Left ventricle myocardium inferior (tissue), 1 donor: ENCODE data around the gene CAMK4. TPM values are rescaled to one million over a fixed set of nuclear protein-coding genes. Genes with fewer than 3 reads are reported as not detected.

ENCODE experiments used
- DNase-seq: peaks from one replicate; pipeline ENCODE4 v3.0.0-alpha.2; 2020
- H3K27ac ChIP-seq: fragments of 200-600 bp; replicated peaks from 2 replicates; pipeline ENCODE4 v1.8.0; 2021
- H3K27me3 ChIP-seq: fragments of 200-600 bp; 2 replicates; pipeline ENCODE4 v1.8.0; 2021; ENCODE audit warnings: low read depth
- H3K36me3 ChIP-seq: fragments of 200-600 bp; 2 replicates; pipeline ENCODE4 v1.8.0; 2021
- H3K4me1 ChIP-seq: fragments of 200-600 bp; 2 replicates; pipeline ENCODE4 v1.8.0; 2021
- H3K4me3 ChIP-seq: fragments of 200-600 bp; 2 replicates; pipeline ENCODE4 v1.8.0; 2021; ENCODE audit warnings: mild to moderate bottlenecking, moderate library complexity
- H3K9me3 ChIP-seq: fragments of 200-600 bp; replicated peaks from 2 replicates; pipeline ENCODE4 v1.8.0; 2021
- intact Hi-C: fragments of 100-400 bp; cut with micrococcal nuclease; formaldehyde crosslinking; loops from one replicate; pipeline ENCODE4 v1.11.0; 2022
- total RNA-seq: library from RNA; stranded (reverse); fragmentation: NEBNext Ultra II Directional; extraction: Animal tissue kit (Norgen Biotek cat#: 25700); gene quantifications from one replicate; pipeline ENCODE4 v1.2.1, GENCODE V29; 2021
- TF ChIP-seq, protein P1 (sequence below): fragments of 200-600 bp; IDR thresholded peaks from 2 replicates; pipeline ENCODE4 v1.8.0; 2021; ENCODE audit warnings: antibody characterized with exemption, mild to moderate bottlenecking, borderline replicate concordance
- donor health status: DM: no; HTN: yes; CAD: no; lungs with severe emphysema.

Gene CAMK4
- total RNA-seq, 1 donor from 2014 or later = 0.36 TPM

DNA sequence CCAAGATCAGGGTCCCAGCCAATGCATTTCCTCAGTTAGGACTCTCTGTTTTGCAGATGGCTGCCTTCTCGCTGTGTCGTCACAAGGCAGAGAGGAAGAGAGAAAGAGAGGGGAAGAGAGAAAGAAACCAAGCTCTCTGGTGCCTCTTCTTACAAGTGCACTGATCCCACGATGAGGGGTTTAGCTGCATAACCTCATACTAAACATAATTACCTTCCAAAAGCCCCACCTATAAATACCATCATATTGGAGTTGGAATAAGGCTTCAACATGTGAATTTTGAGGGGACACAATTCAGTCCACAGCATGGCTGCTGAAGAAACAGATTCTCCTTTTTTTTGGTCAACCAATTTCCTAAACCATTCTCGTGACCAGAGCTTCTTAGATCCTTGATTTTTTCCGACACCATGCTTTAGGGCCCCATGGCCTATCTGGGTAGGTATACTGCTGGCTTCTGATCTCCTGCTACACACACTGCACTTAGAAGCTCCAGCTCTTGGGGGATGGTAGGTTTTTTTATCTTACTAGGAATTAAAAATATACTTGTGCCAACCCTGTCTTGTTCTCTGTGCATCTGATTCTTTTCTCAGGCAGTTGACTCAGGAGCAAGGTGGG is 5.1 kb downstream of the CAMK4 start:
- no peak for DNase-seq
- Histone ChIP-seq H3K4me1 (peaks cover 6% of the 10 kb centered on the region), H3K27ac (no peak overlapping the region), H3K27me3 (peaks cover 31% of the 10 kb centered on the region), H3K9me3 (no peaks in the 10 kb centered on the region), H3K4me3 (no peak overlapping the region), H3K36me3 (no peaks in the 10 kb centered on the region)
- TF ChIP-seq, protein P1, sequence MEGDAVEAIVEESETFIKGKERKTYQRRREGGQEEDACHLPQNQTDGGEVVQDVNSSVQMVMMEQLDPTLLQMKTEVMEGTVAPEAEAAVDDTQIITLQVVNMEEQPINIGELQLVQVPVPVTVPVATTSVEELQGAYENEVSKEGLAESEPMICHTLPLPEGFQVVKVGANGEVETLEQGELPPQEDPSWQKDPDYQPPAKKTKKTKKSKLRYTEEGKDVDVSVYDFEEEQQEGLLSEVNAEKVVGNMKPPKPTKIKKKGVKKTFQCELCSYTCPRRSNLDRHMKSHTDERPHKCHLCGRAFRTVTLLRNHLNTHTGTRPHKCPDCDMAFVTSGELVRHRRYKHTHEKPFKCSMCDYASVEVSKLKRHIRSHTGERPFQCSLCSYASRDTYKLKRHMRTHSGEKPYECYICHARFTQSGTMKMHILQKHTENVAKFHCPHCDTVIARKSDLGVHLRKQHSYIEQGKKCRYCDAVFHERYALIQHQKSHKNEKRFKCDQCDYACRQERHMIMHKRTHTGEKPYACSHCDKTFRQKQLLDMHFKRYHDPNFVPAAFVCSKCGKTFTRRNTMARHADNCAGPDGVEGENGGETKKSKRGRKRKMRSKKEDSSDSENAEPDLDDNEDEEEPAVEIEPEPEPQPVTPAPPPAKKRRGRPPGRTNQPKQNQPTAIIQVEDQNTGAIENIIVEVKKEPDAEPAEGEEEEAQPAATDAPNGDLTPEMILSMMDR = no peak
- intact Hi-C loops = no loop called here

DNA sequence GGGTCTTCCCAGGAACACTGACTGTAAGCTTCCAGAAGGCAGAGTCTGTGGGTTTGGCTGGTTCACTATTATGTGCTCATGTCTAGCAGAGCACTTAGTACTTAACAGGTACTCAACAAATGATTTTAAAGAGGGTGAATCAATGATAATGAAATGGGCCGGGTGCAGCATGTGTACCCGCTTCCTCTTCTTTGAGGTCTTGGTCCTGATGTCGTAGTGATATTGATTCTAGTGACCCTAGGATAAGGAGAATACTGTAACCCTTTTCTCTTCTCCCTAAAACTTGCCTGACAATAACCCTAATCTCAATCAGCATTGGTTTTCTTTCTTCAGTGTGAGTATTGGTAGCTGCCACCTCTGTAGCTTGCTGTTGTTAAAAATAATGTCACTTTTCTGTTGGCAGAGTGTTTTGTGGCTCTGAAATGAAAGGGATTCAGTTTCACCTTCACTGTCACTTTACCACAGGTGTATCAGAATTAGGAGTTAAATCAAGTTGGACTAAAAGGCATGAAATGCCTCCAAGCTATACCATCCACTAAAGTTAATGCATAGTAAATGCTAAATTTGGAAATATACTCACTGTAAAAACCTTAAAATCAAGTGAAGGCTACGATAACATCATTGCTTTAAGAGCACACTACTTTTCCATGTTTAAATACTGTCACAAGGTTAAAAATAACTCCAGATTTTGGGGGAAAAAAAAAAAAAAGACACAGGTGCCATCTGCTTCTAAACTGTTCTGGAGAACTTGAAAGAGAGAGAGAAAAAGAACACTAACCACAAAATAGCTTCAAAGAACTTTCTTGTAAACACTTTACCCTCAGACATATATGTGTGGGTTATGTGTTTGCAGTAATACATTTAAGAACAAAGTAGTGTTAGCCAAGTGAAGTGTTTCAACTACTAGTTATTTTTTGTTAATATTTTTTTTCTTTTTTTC is 6.0 kb downstream of the CAMK4 start:
- H3K27me3 ChIP-seq = peaks cover 23% of the 10 kb centered on the region
- TF ChIP-seq, protein P1 = no peak
- intact Hi-C loops = no loop called here
- no peaks in the 10 kb centered on the region for H3K4me1 ChIP-seq
- H3K4me3 ChIP-seq = no peak overlapping the region
- no peak for DNase-seq
- H3K36me3 ChIP-seq = no peaks in the 10 kb centered on the region
- no peak overlapping the region for H3K27ac ChIP-seq
- no peaks in the 10 kb centered on the region for H3K9me3 ChIP-seq

DNA sequence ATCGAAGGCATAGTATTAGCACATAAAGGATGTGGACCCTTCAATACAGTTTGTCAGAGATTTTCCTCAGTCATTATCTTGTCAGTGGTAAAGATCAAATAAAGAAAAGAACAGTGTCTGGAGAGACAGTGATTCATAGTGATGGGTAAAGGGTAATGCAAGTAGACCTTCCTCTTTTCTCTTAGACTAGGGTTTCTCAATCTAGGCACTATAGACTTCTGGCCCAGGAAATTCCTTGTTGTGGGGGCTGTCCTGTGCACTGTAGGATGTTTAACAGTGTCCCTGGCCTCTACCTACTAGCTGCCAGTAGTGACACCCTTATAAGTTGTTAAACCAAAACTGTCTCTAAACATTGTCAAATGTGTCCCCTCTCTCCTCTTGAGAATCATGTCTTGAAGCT is 6.9 kb downstream of the CAMK4 start:
- intact Hi-C loops = no loop called here
- Histone ChIP-seq H3K9me3 (no peaks in the 10 kb centered on the region), H3K27ac (no peak overlapping the region), H3K4me1 (no peaks in the 10 kb centered on the region), H3K4me3 (no peak overlapping the region), H3K27me3 (peaks cover 14% of the 10 kb centered on the region), H3K36me3 (no peaks in the 10 kb centered on the region)
- no peak for DNase-seq
- TF ChIP-seq, protein P1 = no peak

DNA sequence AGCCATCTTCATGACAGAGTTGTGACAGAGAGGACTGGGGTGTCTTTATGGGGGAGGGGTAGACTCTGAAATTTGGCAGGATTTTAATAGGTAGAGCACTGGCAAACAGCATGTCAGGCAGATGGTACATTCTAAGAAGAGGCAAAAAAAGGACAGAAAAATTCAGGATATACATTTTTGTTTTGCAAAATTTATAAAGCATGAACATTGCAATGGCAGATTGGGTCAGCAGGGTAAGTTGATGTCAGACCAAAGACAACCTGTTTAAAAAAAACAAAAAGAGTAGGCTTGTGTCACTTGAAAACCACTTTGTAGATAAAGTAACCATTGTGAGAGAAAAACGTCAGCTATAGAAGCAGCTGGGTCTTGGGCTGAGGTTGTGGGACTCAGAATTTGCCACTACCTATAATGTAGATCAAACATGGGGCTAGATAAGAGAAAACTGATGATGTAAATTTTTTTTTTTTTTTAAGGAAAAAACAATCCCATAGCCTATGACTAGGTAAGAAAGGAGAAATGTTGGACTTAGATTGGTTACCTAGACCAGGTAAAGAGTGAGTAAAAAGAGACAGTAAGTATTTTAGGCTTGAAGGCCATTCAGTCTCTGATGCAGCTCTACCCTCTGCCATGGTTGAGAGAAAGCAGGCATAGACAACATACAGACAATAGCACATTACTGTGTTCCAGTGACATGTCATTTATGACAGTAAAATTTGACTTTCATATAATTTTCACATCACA is 8.3 kb downstream of the CAMK4 start:
- intact Hi-C loops = no loop called here
- no peak overlapping the region for H3K27ac ChIP-seq
- no peaks in the 10 kb centered on the region for H3K4me1 ChIP-seq
- H3K27me3 ChIP-seq = peaks cover 2% of the 10 kb centered on the region
- DNase-seq = no peak
- H3K36me3 ChIP-seq = no peaks in the 10 kb centered on the region
- TF ChIP-seq, protein P1 = no peak
- H3K9me3 ChIP-seq = no peaks in the 10 kb centered on the region
- no peak overlapping the region for H3K4me3 ChIP-seq

DNA sequence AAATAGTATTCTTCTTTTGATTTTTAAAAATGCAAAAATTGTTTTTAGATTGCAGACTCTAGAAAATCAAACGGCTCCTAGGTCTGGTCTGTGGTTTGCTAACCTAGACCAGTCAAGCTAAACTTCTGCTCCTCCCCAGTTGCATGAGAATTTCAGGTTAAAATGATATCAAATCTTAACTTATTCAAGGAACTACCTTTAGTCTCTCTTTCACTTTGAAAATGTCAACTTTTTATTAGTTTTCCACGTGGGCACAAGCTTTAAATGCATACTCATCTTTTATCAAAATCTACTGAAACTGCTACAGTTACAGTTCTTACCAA is 8.8 kb downstream of the CAMK4 start:
- Histone ChIP-seq H3K4me1 (no peaks in the 10 kb centered on the region), H3K9me3 (no peaks in the 10 kb centered on the region), H3K4me3 (no peak overlapping the region), H3K36me3 (no peaks in the 10 kb centered on the region), H3K27me3 (no peaks in the 10 kb centered on the region), H3K27ac (no peak overlapping the region)
- TF ChIP-seq, protein P1 = no peak
- intact Hi-C loops = no loop called here
- no peak for DNase-seq
